H1 (cell line): ENCODE results near the gene SPARC. TPM values are rescaled to one million over a fixed set of nuclear protein-coding genes. Genes with fewer than 3 reads are reported as not detected.
"Not testable (repeated sequence)": the region's sequence is repeated elsewhere in the genome, so short reads cannot be mapped to it uniquely, and the experiment has no call there.

Experiments
- CTCF ChIA-PET: fragments of 300-600 bp; sonication (Branson Sonifier 250); formaldehyde crosslinking; loops from one replicate; lab custom pipeline; 2021; ENCODE audit not compliant: partially characterized antibody; lab: Charles Lee
- POLR2A ChIA-PET: fragments of 300-600 bp; sonication (Branson Sonifier 250); formaldehyde crosslinking; loops from one replicate; lab custom pipeline; 2021; ENCODE audit warnings: inconsistent platforms; ENCODE audit not compliant: partially characterized antibody; lab: Charles Lee
- DNase-seq, 2 experiments: peaks; one replicate each; pipeline versions ENCODE4 v3.0.0 to v3.0.0-alpha.2; 2010 to 2022; ENCODE audit warnings: low spot score in 2 of 2, low read depth in 1 of 2, mixed read lengths in 1 of 2
- FAIRE-seq: peaks from 2 replicates; lab custom pipeline; 2011; peaks lifted over from hg19 to GRCh38; lab: Jason Lieb, UNC
- H2AFZ ChIP-seq: 2 replicates; pipeline ENCODE4 v1.8.1; 2012; ENCODE audit warnings: low read length, inconsistent platforms
- H2AK5ac ChIP-seq: 2 replicates; pipeline ENCODE4 v1.6.1; 2013; ENCODE audit warnings: low read depth, low read length
- H2BK120ac ChIP-seq: replicated peaks from 2 replicates; pipeline ENCODE3; 2013; ENCODE audit warnings: low read depth, low read length, inconsistent platforms
- H2BK12ac ChIP-seq: 2 replicates; pipeline ENCODE4 v1.6.1; 2013; ENCODE audit warnings: low read depth, low read length
- H2BK15ac ChIP-seq: 2 replicates; pipeline ENCODE4 v1.6.1; 2013; ENCODE audit warnings: low read length
- H2BK20ac ChIP-seq: 2 replicates; pipeline ENCODE4 v1.6.1; 2013; ENCODE audit warnings: low read length
- H2BK5ac ChIP-seq: 2 replicates; pipeline ENCODE4 v1.6.1; 2013; ENCODE audit warnings: low read depth, low read length
- H3K14ac ChIP-seq: 2 replicates; pipeline ENCODE4 v1.6.1; 2013; ENCODE audit warnings: inconsistent platforms; ENCODE audit not compliant: insufficient read length
- H3K18ac ChIP-seq: 2 replicates; pipeline ENCODE4 v1.6.1; 2013; ENCODE audit warnings: low read length; ENCODE audit errors: extremely low read depth
- H3K23ac ChIP-seq: 2 replicates; pipeline ENCODE4 v1.6.1; 2013; ENCODE audit warnings: inconsistent platforms; ENCODE audit not compliant: insufficient read length
- H3K23me2 ChIP-seq: 2 replicates; pipeline ENCODE4 v1.6.1; 2013; ENCODE audit warnings: low read depth, low read length
- H3K27ac ChIP-seq: 2 replicates; pipeline ENCODE4 v1.6.1; 2011; ENCODE audit warnings: low read depth, low read length, inconsistent platforms
- H3K27me3 ChIP-seq, 4 experiments: replicated peaks in 1 of 4; 1 replicate in 1 of 4; 2 replicates in 3 of 4; pipeline versions ENCODE4 v1.6.1 to v1.8.1; 2011 to 2013; ENCODE audit warnings: low read length in 3 of 4, mild to moderate bottlenecking in 3 of 4, inconsistent platforms in 2 of 4, mixed read lengths in 2 of 4, moderate library complexity in 1 of 4; ENCODE audit not compliant: control insufficient read depth in 3 of 4, insufficient read depth in 3 of 4; ENCODE audit errors: extremely low read depth in 1 of 4
- H3K36me3 ChIP-seq, 4 experiments: 2 replicates each; pipeline versions ENCODE4 v1.6.1 to v1.8.1; 2011 to 2013; ENCODE audit warnings: mild to moderate bottlenecking in 4 of 4, low read length in 3 of 4, moderate library complexity in 2 of 4, control low read depth in 1 of 4, inconsistent platforms in 1 of 4; ENCODE audit not compliant: insufficient read depth in 4 of 4, control insufficient read depth in 2 of 4
- H3K4ac ChIP-seq: replicated peaks from 2 replicates; pipeline ENCODE3; 2013; ENCODE audit warnings: low read length, low read depth, mixed read lengths, inconsistent platforms; ENCODE audit not compliant: insufficient read length
- H3K4me1 ChIP-seq, 4 experiments: replicated peaks in 1 of 4; 1 replicate in 1 of 4; 2 replicates in 3 of 4; pipeline versions ENCODE4 v1.6.1 to v1.8.1; 2011 to 2013; ENCODE audit warnings: low read length in 3 of 4, inconsistent platforms in 2 of 4, mixed read lengths in 1 of 4; ENCODE audit not compliant: insufficient read depth in 4 of 4, control insufficient read depth in 3 of 4
- H3K4me2 ChIP-seq, 2 experiments: 2 replicates each; pipeline versions ENCODE4 v1.6.1 to v1.8.1; 2011 to 2013; ENCODE audit warnings: low read depth in 2 of 2, low read length in 2 of 2, control low read depth in 1 of 2, inconsistent platforms in 1 of 2, mild to moderate bottlenecking in 1 of 2; ENCODE audit not compliant: insufficient read depth in 1 of 2
- H3K4me3 ChIP-seq, 4 experiments: fragments of 200-600, 300-600 bp in 1 of 4; sonication (generic), shearing (Covaris generic), sonication (Bioruptor Twin) in 1 of 4; 2 replicates each; pipeline versions ENCODE4 v1.5.1 to v1.8.1; 2011 to 2016; ENCODE audit warnings: low read length in 4 of 4, low read depth in 3 of 4, control low read depth in 2 of 4, inconsistent platforms in 2 of 4, mild to moderate bottlenecking in 2 of 4, mixed read lengths in 1 of 4, moderate library complexity in 1 of 4; ENCODE audit not compliant: insufficient read depth in 2 of 4; ENCODE audit errors: extremely low read depth in 1 of 4
- H3K56ac ChIP-seq: replicated peaks from 2 replicates; pipeline ENCODE3; 2013; ENCODE audit warnings: low read depth, mild to moderate bottlenecking, mixed read lengths, low read length, inconsistent platforms; ENCODE audit not compliant: insufficient read length
- H3K79me1 ChIP-seq: 2 replicates; pipeline ENCODE4 v1.6.1; 2013; ENCODE audit warnings: low read depth, low read length, control low read depth
- H3K79me2 ChIP-seq, 2 experiments: 2 replicates each; pipeline versions ENCODE4 v1.6.1 to v1.8.1; 2012 to 2013; ENCODE audit warnings: low read length in 2 of 2, mild to moderate bottlenecking in 2 of 2, inconsistent platforms in 1 of 2; ENCODE audit not compliant: insufficient read depth in 2 of 2, control insufficient read depth in 1 of 2
- H3K9ac ChIP-seq, 4 experiments: replicated peaks in 1 of 4; 1 replicate in 1 of 4; 2 replicates in 3 of 4; pipeline versions ENCODE4 v1.6.1 to v1.8.1; 2011 to 2013; ENCODE audit warnings: low read depth in 3 of 4, low read length in 3 of 4, control low read depth in 2 of 4, mild to moderate bottlenecking in 2 of 4, moderate library complexity in 2 of 4, inconsistent platforms in 1 of 4; ENCODE audit errors: extremely low read depth in 1 of 4
- H3K9me3 ChIP-seq, 2 experiments: 2 replicates each; pipeline versions ENCODE4 v1.6.1 to v1.8.1; 2012 to 2013; ENCODE audit warnings: mild to moderate bottlenecking in 2 of 2, moderate library complexity in 2 of 2, control low read depth in 1 of 2, inconsistent platforms in 1 of 2, low read depth in 1 of 2, low read length in 1 of 2, mixed read lengths in 1 of 2; ENCODE audit not compliant: insufficient read depth in 2 of 2
- H4K20me1 ChIP-seq, 2 experiments: replicated peaks in 1 of 2; 2 replicates each; pipeline versions ENCODE3 to v1.8.1; 2011 to 2013; ENCODE audit warnings: inconsistent platforms in 2 of 2, low read length in 2 of 2, mild to moderate bottlenecking in 1 of 2; ENCODE audit not compliant: insufficient read depth in 2 of 2, control insufficient read depth in 1 of 2
- H4K5ac ChIP-seq: 2 replicates; pipeline ENCODE4 v1.6.1; 2013; ENCODE audit warnings: low read length, low read depth, mixed read lengths, inconsistent platforms; ENCODE audit not compliant: insufficient read length
- H4K8ac ChIP-seq: 2 replicates; pipeline ENCODE4 v1.8.0; 2013; ENCODE audit warnings: mild to moderate bottlenecking, moderate library complexity, low read length, inconsistent platforms; ENCODE audit not compliant: insufficient read depth; ENCODE audit errors: extremely low read depth
- H4K91ac ChIP-seq: replicated peaks from 2 replicates; pipeline ENCODE3; 2013; ENCODE audit warnings: low read length, mixed read lengths, inconsistent platforms; ENCODE audit not compliant: insufficient read length
- WGBS, 2 experiments: shearing (Covaris generic) in 1 of 2; methylation state at CpG; one replicate each; pipeline versions ENCODE4 v1.1.6 to v1.1.7; 2013 to 2015; ENCODE audit warnings: low lambda C conversion rate in 2 of 2, mixed read lengths in 2 of 2, inconsistent platforms in 1 of 2, low coverage in 1 of 2, missing lambda C conversion rate in 1 of 2; ENCODE audit not compliant: insufficient replicate concordance in 2 of 2, insufficient coverage in 1 of 2, insufficient read length in 1 of 2; ENCODE audit errors: extremely low coverage in 1 of 2, missing lambda C conversion rate in 1 of 2; 5-methylcytosine and 5-hydroxymethylcytosine counted together
- polyA plus RNA-seq, 7 experiments: library from polyadenylated mRNA; depleted of rRNA in 3 of 7; stranded (reverse) in 5 of 7; unstranded in 2 of 7; fragments of >200 nt in 5 of 7; fragments of 200-250 nt in 2 of 7; gene quantifications; 1 replicate in 5 of 7; 2 replicates in 1 of 7; 4 replicates in 1 of 7; pipeline versions ENCODE4 v1.2.1 to v1.2.3, GENCODE V29; 2011 to 2013; ENCODE audit warnings: missing spikeins in 2 of 7, mixed read lengths in 2 of 7
- total RNA-seq: library from RNA; stranded (reverse); fragmentation: NEBNext Ultra II Directional; extraction: Animal tissue kit (Norgen Biotek cat#: 25700); gene quantifications from 2 replicates; pipeline ENCODE4 v1.2.1, GENCODE V29; 2021

SPARC gene
- total and polyA plus RNA-seq, 2 of the 8 experiments (the other 6 are each of a cell fraction or from before 2014, with no cell fraction given), result 375 to 438 TPM

GRCh38 chr5:151689591-151689990, 2.9 kb upstream of the SPARC start:
- H3K56ac ChIP-seq, H3K9me3 ChIP-seq, H3K18ac ChIP-seq, FAIRE-seq, H2BK15ac ChIP-seq, H4K8ac ChIP-seq, H3K79me2 ChIP-seq, H2BK5ac ChIP-seq, H4K5ac ChIP-seq, H4K91ac ChIP-seq, H3K27me3 ChIP-seq, DNase-seq, H3K4me3 ChIP-seq, H2AFZ ChIP-seq, H3K4ac ChIP-seq, H4K20me1 ChIP-seq, H3K14ac ChIP-seq, H2BK20ac ChIP-seq, H2BK120ac ChIP-seq, H2BK12ac ChIP-seq, H3K79me1 ChIP-seq, H3K36me3 ChIP-seq, H3K23ac ChIP-seq, H2AK5ac ChIP-seq, POLR2A ChIA-PET, H3K9ac ChIP-seq, H3K4me2 ChIP-seq, H3K27ac ChIP-seq: not testable (repeated sequence)
- Histone ChIP-seq H3K23me2 (peaks cover 12% of the 10 kb centered on the region; the same call in 1 of the 2 replicates), H3K4me1 (peaks cover 3 to 16% (median 11%) of the 10 kb centered on the region in 4 experiments)
- CTCF ChIA-PET, result interaction anchor here (0.8 to 3.7 kb wide), 6 partner anchors 14 to 49 kb away, joined by 3 to 22 read pairs (median 6); no protein-coding TSS in a partner anchor
- whole genome bisulfite sequencing, 2 experiments, result 95% methylated on average over 8 of the region's 8 CpGs; no CpG with 5 or more reads in 1 of the 2 experiments
